Measurements from ENCODE around the gene TRPM2. TPM values are rescaled to one million over a fixed set of nuclear protein-coding genes. Genes with fewer than 3 reads are reported as not detected.

Gene TRPM2
- total RNA-seq, 1 donor from 2014 or later = 2.8 TPM

DNA sequence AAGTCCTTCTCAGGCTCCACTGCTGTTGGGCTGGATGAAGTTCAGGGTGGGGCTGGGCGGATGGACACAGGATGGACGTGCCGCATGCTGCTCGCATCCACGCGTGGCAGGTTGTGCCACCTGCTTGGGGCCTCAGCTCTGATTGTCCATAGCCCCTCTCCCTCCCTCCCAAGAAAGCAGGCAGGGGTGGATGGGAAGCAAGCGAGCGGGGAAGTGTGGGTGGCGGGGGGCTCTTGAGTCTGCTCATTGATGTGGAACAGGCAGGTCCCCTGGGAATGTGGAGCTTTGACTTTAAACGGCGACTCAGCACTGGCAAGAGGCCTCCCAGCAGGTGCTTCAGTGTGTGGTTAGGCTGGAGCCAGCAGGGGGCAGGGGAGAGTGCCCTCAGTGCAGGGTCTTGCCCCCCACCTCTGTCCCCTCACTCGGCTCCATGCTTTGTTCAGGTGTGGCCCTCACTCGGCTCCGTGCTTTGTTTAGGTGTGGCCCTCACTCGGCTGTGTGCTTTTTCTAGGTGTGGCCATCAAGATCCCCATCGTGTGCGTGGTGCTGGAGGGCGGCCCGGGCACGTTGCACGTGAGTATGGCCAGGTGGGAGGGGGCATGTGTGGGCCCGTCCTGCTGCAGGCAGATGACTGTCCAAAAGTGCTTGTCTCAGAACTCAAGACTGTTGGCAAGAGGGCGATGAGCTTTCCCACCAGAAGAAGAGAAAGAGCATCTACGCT is 23.9 kb downstream of the TRPM2 start:
- TF ChIP-seq, protein P1, sequence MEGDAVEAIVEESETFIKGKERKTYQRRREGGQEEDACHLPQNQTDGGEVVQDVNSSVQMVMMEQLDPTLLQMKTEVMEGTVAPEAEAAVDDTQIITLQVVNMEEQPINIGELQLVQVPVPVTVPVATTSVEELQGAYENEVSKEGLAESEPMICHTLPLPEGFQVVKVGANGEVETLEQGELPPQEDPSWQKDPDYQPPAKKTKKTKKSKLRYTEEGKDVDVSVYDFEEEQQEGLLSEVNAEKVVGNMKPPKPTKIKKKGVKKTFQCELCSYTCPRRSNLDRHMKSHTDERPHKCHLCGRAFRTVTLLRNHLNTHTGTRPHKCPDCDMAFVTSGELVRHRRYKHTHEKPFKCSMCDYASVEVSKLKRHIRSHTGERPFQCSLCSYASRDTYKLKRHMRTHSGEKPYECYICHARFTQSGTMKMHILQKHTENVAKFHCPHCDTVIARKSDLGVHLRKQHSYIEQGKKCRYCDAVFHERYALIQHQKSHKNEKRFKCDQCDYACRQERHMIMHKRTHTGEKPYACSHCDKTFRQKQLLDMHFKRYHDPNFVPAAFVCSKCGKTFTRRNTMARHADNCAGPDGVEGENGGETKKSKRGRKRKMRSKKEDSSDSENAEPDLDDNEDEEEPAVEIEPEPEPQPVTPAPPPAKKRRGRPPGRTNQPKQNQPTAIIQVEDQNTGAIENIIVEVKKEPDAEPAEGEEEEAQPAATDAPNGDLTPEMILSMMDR (IDR thresholded peaks at IDR 0.05; ENCODE audit: insufficient read depth, low read length, poor library complexity, severe bottlenecking) = no peak
- H3K36me3 ChIP-seq (ENCODE audit: control insufficient read depth, insufficient read depth, low read length) = no peaks in the 10 kb centered on the region
- DNase-seq (ENCODE audit: low read depth) = no peak
- H3K4me3 ChIP-seq (ENCODE audit: low read depth, low read length) = no peak overlapping the region
- H3K27me3 ChIP-seq (ENCODE audit: control insufficient read depth, insufficient read depth, low read length) = peaks cover 5% of the 10 kb centered on the region

DNA sequence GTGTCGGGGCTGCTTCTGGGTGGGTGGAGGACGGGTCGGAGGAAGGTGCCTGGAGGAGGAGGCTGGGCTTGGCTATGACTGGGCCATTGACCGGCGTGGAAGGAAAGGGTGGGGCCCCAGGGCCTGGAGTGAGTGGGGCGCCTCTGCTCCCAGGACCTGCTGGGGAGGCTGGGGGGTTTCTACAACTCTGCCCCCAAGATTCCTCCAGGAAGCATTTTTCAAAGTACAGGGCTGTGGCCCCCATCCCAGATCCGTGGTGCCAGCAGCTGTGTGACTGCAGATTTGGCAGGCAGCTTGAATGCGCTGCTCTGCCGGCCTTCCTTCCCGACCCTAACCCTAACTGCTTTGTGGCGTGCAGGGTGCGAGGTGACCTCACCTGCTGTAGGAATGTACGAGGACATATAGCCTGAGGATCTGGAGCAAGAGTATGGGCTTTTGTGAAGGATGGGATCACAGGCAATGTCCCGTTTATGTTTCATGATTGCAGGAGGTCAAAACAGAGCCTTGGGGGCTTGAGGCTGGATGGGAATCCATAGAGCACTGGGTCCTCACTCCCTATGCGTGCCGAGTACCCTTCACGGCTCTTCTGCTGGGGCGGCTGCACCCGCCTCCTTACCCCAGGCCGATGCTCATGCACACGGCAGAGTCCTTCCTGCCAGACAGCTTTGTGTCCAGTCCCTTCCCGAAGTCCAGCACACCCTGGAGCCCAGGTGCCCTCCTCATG is 24.7 kb downstream of the TRPM2 start:
- TF ChIP-seq, protein P1 (IDR thresholded peaks at IDR 0.05; ENCODE audit: insufficient read depth, low read length, poor library complexity, severe bottlenecking) = no peak
- no peaks in the 10 kb centered on the region for H3K36me3 ChIP-seq (ENCODE audit: control insufficient read depth, insufficient read depth, low read length)
- DNase-seq (ENCODE audit: low read depth) = no peak
- peaks cover 5% of the 10 kb centered on the region for H3K27me3 ChIP-seq (ENCODE audit: control insufficient read depth, insufficient read depth, low read length)
- no peak overlapping the region for H3K4me3 ChIP-seq (ENCODE audit: low read depth, low read length)

- Histone ChIP-seq H3K27me3 (ENCODE audit: control insufficient read depth, insufficient read depth, low read length) (peaks cover 5% of the 10 kb centered on the region), H3K36me3 (ENCODE audit: control insufficient read depth, insufficient read depth, low read length) (no peaks in the 10 kb centered on the region), H3K4me3 (ENCODE audit: low read depth, low read length) (no peak overlapping the region)
- TF ChIP-seq, protein P1 (IDR thresholded peaks at IDR 0.05; ENCODE audit: insufficient read depth, low read length, poor library complexity, severe bottlenecking) = no peak
- DNase-seq (ENCODE audit: low read depth) = no peak
Measured at GRCh38 chr21:44378646-44379514, 25.5 kb downstream of the TRPM2 start.

GRCh38 chr21:44379515-44379848 is 26.1 kb downstream of the TRPM2 start:
- Histone ChIP-seq H3K27me3 (ENCODE audit: control insufficient read depth, insufficient read depth, low read length) (peaks cover 5% of the 10 kb centered on the region), H3K36me3 (ENCODE audit: control insufficient read depth, insufficient read depth, low read length) (no peaks in the 10 kb centered on the region), H3K4me3 (ENCODE audit: low read depth, low read length) (no peak overlapping the region)
- DNase-seq (ENCODE audit: low read depth) = no peak
- TF ChIP-seq, protein P1 (IDR thresholded peaks at IDR 0.05; ENCODE audit: insufficient read depth, low read length, poor library complexity, severe bottlenecking) = no peak

DNA sequence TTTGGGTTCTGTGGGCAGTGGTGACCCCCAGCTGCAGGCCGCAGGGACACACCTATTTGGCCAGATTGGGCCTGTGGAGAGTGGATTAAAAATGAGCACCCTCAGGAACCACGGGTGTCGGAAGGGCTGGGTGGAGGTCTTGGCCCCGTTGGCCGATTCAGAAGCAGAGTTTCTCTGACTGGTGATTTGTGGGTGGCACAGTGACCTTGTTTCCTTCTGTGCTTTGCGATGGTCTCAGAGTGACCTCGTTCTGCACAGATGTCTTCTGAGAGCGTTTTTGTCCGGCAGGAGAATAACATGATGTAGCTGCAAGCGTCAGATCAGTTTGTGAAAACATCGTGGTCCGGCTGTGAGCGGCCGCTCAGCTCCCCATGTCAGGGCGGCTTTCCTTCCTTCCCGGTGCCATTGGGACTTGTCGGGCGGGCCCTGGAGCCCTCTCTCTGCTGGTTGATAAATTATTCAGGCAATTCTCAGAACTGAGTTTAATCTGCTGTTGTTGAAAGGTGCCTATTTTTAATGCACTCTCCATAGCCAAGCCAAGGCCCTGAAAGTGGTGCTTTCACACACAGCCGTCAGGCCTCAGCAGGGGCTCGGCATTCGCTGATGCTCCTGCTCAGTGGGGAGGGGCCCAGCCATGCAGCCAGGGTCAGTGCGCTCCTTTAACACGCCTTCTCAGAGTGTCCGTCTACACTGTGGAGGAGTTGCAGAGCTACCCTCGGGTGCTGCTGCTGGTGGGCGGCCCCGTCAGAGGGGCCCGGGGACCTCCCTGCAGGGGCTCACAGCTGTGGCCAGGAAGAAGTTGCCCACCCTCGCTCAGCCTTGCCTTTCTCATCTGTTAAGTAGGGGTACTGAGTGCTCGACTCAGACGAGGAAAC is 26.8 kb downstream of the TRPM2 start:
- TF ChIP-seq, protein P1 (IDR thresholded peaks at IDR 0.05; ENCODE audit: insufficient read depth, low read length, poor library complexity, severe bottlenecking) = no peak
- no peak for DNase-seq (ENCODE audit: low read depth)
- Histone ChIP-seq H3K36me3 (ENCODE audit: control insufficient read depth, insufficient read depth, low read length) (no peaks in the 10 kb centered on the region), H3K27me3 (ENCODE audit: control insufficient read depth, insufficient read depth, low read length) (peaks cover 5% of the 10 kb centered on the region), H3K4me3 (ENCODE audit: low read depth, low read length) (no peak overlapping the region)

Data from kidney epithelial cell (primary cell).